K562 (cell line): ENCODE data around the gene EIF5B. TPM values are rescaled to one million over a fixed set of nuclear protein-coding genes. Genes with fewer than 3 reads are reported as not detected.

ENCODE experiments used
- CHD2 ChIP-seq: IDR thresholded peaks from 2 replicates; pipeline ENCODE4 v1.6.1; 2011; ENCODE audit warnings: low read depth, low read length
- CTBP1 ChIP-seq: fragments of 450-650 bp; IDR thresholded peaks from 2 replicates; pipeline ENCODE4 v1.6.1; 2016; ENCODE audit warnings: borderline replicate concordance
- CTCF ChIP-seq, 3 experiments: IDR thresholded peaks in 2 of 3; conservative IDR thresholded peaks in 1 of 3; 2 replicates each; pipeline ENCODE4 v1.5.1; 2011 to 2012; ENCODE audit warnings: low read length in 3 of 3, mild to moderate bottlenecking in 3 of 3, control low read depth in 2 of 3, improper control_type of control experiment in 1 of 3, inconsistent platforms in 1 of 3, low read depth in 1 of 3, mixed read lengths in 1 of 3, moderate library complexity in 1 of 3; ENCODE audit not compliant: insufficient read depth in 2 of 3
- DNMT1 ChIP-seq: fragments of 450-650 bp; IDR thresholded peaks from 2 replicates; pipeline ENCODE4 v1.6.1; 2016; ENCODE audit warnings: antibody characterized with exemption, mild to moderate bottlenecking
- ETV6 ChIP-seq, 3 experiments: fragments of 150-350 bp in 1 of 3; sonication (generic) in 1 of 3; formaldehyde crosslinking in 1 of 3; IDR thresholded peaks; 2 replicates each; pipeline versions ENCODE4 v1.6.1 to v1.8.0; 2014 to 2022; ENCODE audit warnings: borderline replicate concordance in 2 of 3, low read depth in 2 of 3, antibody characterized with exemption in 1 of 3, low read length in 1 of 3, mild to moderate bottlenecking in 1 of 3, missing genetic modification reagents in 1 of 3
- FOXA3 ChIP-seq, 2 experiments: fragments of 450-650 bp in 1 of 2; sonication (generic) in 1 of 2; formaldehyde crosslinking; IDR thresholded peaks in 1 of 2; conservative IDR thresholded peaks in 1 of 2; 2 replicates each; pipeline versions ENCODE4 v1.4.0 to v1.8.0; 2020 to 2022; ENCODE audit warnings: mild to moderate bottlenecking in 2 of 2, missing genetic modification reagents in 1 of 2
- FOXK2 ChIP-seq, 2 experiments: fragments of 450-650 bp; IDR thresholded peaks in 1 of 2; conservative IDR thresholded peaks in 1 of 2; 2 replicates each; pipeline ENCODE4 v1.6.1; 2016; ENCODE audit warnings: low read depth in 2 of 2, mild to moderate bottlenecking in 1 of 2
- HES1 ChIP-seq: fragments of 450-650 bp; IDR thresholded peaks from 2 replicates; pipeline ENCODE4 v1.6.1; 2016; ENCODE audit warnings: low read depth, mild to moderate bottlenecking, moderate library complexity
- IRF2 ChIP-seq: sonication (generic); formaldehyde crosslinking; IDR thresholded peaks from 2 replicates; pipeline ENCODE4 v1.8.1; 2022; ENCODE audit warnings: mild to moderate bottlenecking, missing genetic modification reagents
- MAFF ChIP-seq: IDR thresholded peaks from 2 replicates; pipeline ENCODE4 v1.6.1; 2012; ENCODE audit warnings: low read length, improper control_type of control experiment
- MAX ChIP-seq: sonication (generic); formaldehyde crosslinking; IDR thresholded peaks from 2 replicates; pipeline ENCODE4 v1.9.0; 2022; ENCODE audit warnings: mild to moderate bottlenecking, missing genetic modification reagents
- MEIS2 ChIP-seq: fragments of 450-650 bp; IDR thresholded peaks from 2 replicates; pipeline ENCODE4 v1.6.1; 2014; ENCODE audit warnings: mild to moderate bottlenecking; ENCODE audit not compliant: partially characterized antibody
- MXI1 ChIP-seq: IDR thresholded peaks from 2 replicates; pipeline ENCODE4 v1.6.1; 2011; ENCODE audit warnings: low read depth, mild to moderate bottlenecking, improper control_type of control experiment, low read length
- NCOA1 ChIP-seq: fragments of 450-650 bp; IDR thresholded peaks from 2 replicates; pipeline ENCODE4 v1.6.1; 2016; ENCODE audit warnings: low read depth
- NR1H2 ChIP-seq: sonication (generic); formaldehyde crosslinking; IDR thresholded peaks from 2 replicates; pipeline ENCODE4 v1.4.0; 2020; ENCODE audit warnings: mild to moderate bottlenecking, missing genetic modification reagents
- PHF8 ChIP-seq: fragments of 200-600 bp; sonication (generic); IDR thresholded peaks from 2 replicates; pipeline ENCODE4 v1.6.1; 2012; ENCODE audit warnings: mixed run types, mild to moderate bottlenecking, inconsistent platforms, low read length, moderate library complexity, borderline replicate concordance
- PURB ChIP-seq: sonication (generic); formaldehyde crosslinking; IDR thresholded peaks from 2 replicates; pipeline ENCODE4 v1.9.0; 2021; ENCODE audit warnings: low read depth, mild to moderate bottlenecking, missing genetic modification reagents
- SAFB ChIP-seq: fragments of 200-400 bp; formaldehyde crosslinking; IDR thresholded peaks from 2 replicates; pipeline ENCODE4 v1.6.1; 2017; ENCODE audit warnings: low read depth, low read length, borderline replicate concordance
- TBL1XR1 ChIP-seq, 2 experiments: IDR thresholded peaks; 2 replicates each; pipeline ENCODE4 v1.6.1; 2012; ENCODE audit warnings: improper control_type of control experiment in 2 of 2, low read length in 2 of 2, mild to moderate bottlenecking in 1 of 2
- ZBTB2 ChIP-seq: fragments of 450-650 bp; IDR thresholded peaks from 2 replicates; pipeline ENCODE4 v1.6.1; 2016; ENCODE audit warnings: antibody characterized with exemption
- ZFX ChIP-seq: sonication (generic); formaldehyde crosslinking; IDR thresholded peaks from 2 replicates; pipeline ENCODE4 v1.8.0; 2022; ENCODE audit warnings: mild to moderate bottlenecking, missing genetic modification reagents, moderate library complexity
- ZNF175 ChIP-seq: fragments of 200-800 bp; sonication (Bioruptor generic); IDR thresholded peaks from 2 replicates; pipeline ENCODE4 v1.6.1; 2016; ENCODE audit warnings: low read depth, mild to moderate bottlenecking, missing genetic modification characterization, missing compliant biosample characterization
- ZNF184 ChIP-seq: sonication (generic); formaldehyde crosslinking; IDR thresholded peaks from 2 replicates; pipeline ENCODE4 v1.5.0; 2020; ENCODE audit warnings: missing genetic modification reagents
- polyA plus RNA-seq, 8 experiments: library from polyadenylated mRNA; depleted of rRNA in 4 of 8; stranded (reverse) in 5 of 8; unstranded in 3 of 8; fragments of >200 nt; fragmentation: Nextera tagmentation in 2 of 8; fragmentation: Illumina TruSeq in 1 of 8; extraction: Ambion mirVana in 2 of 8; extraction: Trizol in 1 of 8; gene quantifications; 2 replicates each; pipeline versions ENCODE4 v1.2.1 to v1.2.3, GENCODE V29; 2011 to 2014; ENCODE audit warnings: inconsistent platforms in 1 of 8, missing spikeins in 1 of 8
- total RNA-seq, 7 experiments: library from RNA; depleted of rRNA in 6 of 7; stranded (reverse); fragments of >200 nt in 6 of 7; fragmentation: Illumina TruSeq in 2 of 7; extraction: Trizol in 2 of 7; gene quantifications; 2 replicates each; pipeline versions ENCODE4 v1.2.1 to v1.2.3, GENCODE V29; 2011 to 2021; ENCODE audit warnings: low replicate concordance in 1 of 7

Gene EIF5B
- total and polyA plus RNA-seq, 9 of the 15 experiments (the other 6 are each of a cell fraction or from before 2014, with no cell fraction given): 26.5 to 143 (median 47.7) TPM

- TF ChIP-seq ZBTB2 (peak; percentile 79), ZNF175 (CRISPR knock-in tag) (peak; percentile 26; the same call in 1 of the 2 replicates), MXI1 (no peak), CTBP1 (peak; percentile 77), PHF8 (peak; percentile 99), ZNF184 (no peak), PURB (no peak), TBL1XR1 (IDR thresholded peaks at IDR 0.05; ENCODE audit: low read length in 2 of 2) (peak in 1 of 2 experiments; percentile 68; a peak in 2 of 4 replicates), MEIS2 (peak; percentile 58), DNMT1 (no peak), ETV6 (IDR thresholded peaks at IDR 0.05; ENCODE audit: borderline replicate concordance in 1 of 2, low read depth in 2 of 2, low read length in 1 of 2) (no peak), ETV6 (CRISPR knock-in tag; IDR thresholded peaks at IDR 0.05; ENCODE audit: borderline replicate concordance) (no peak), NR1H2 (CRISPR knock-in tag) (0 out of 2 replicates have a peak, but pooled peaks have one; percentile 41), HES1 (0 out of 2 replicates have a peak, but pooled peaks have one; percentile 14), FOXA3 (CRISPR knock-in tag; conservative IDR thresholded peaks at IDR 0.05 in 1 of 2, IDR thresholded peaks at IDR 0.05 in 1 of 2) (no peak), ZFX (CRISPR knock-in tag) (peak; percentile 78), MAX (CRISPR knock-in tag) (peak; percentile 73; the same call in 1 of the 2 replicates), FOXK2 (conservative IDR thresholded peaks at IDR 0.05 in 1 of 2, IDR thresholded peaks at IDR 0.05 in 1 of 2; ENCODE audit: low read depth in 2 of 2) (peak; percentile 52 to 54; a peak in 2 of 4 replicates), CTCF (IDR thresholded peaks at IDR 0.05 in 2 of 3, conservative IDR thresholded peaks at IDR 0.05 in 1 of 3; ENCODE audit: insufficient read depth in 2 of 3, low read depth in 1 of 3, low read length in 3 of 3) (peak in 1 of 3 experiments; percentile 12; a peak in 1 of 6 replicates), CHD2 (peak; percentile 92), NCOA1 (peak; percentile 94), MAFF (0 out of 2 replicates have a peak, but pooled peaks have one; percentile 6), IRF2 (no peak), SAFB (peak; percentile 63; the same call in 1 of the 2 replicates)
Measured at GRCh38 chr2:99335911-99336803, 1.0 kb upstream of the EIF5B start, which contains the start of gene TXNDC9 (continued).
